ENCODE results near the gene CRAMP1. TPM values are rescaled to one million over a fixed set of nuclear protein-coding genes. Genes with fewer than 3 reads are reported as not detected.

The CRAMP1 gene
- total RNA-seq, 1 experiment from 2014 or later, result 22.9 TPM

DNA sequence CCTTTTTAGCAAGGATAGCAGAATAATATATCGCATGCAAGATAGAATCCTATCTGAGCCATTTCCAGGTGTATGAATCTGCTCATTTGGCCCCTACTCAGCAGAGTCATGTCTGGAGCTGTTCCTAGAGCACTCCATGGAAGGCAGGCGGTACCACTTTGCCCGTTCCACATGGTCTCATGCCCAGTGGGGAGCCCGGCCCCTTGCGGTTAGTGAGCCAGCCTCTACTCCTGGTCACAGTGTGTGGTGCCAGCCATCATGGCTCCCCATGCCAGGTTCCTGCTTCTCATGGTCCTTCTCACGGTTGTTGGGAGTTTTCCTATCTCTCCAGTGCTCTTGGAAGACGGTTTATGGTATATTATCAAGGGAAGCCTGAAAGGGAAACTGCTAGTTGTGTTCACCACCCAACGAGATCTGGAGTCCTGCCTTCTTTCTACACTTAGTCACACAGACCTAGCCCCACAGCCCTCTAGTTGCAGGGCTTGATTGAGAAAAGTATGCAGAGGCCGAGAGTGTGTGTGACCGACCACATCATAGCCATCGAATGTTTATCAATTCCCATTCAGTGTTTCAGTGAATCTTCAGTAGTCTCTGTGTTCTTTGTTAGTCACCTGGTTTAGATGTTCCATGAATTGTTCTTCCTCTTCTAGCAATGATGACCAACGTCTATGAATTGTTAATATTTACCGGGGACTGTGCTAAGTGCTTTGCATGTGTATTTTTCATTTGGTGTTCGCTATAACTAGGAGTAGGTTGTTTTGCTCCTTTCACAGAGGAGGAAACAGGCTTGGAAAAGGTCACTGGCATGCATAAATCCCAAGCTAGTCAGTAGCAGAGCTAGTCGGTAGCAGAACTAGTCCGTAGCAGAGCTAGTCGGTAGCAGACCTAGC lies 75.5 kb downstream of the CRAMP1 start:
- Histone ChIP-seq H3K27me3 (ENCODE audit: insufficient read depth, low read length) (no peaks in the 10 kb centered on the region), H2AFZ (ENCODE audit: low read depth, low read length, poor library complexity, severe bottlenecking) (no peak overlapping the region), H3K9me2 (ENCODE audit: insufficient read depth) (no peaks in the 10 kb centered on the region), H3K9ac (ENCODE audit: low read length) (peak overlapping the region; percentile 35), H3K4me3 (replicated peaks in 1 of 2; ENCODE audit: low read depth in 1 of 2, low read length in 2 of 2) (no peak overlapping the region), H3K9me3 (ENCODE audit: control insufficient read depth in 1 of 2, insufficient read depth in 1 of 2, low read depth in 1 of 2, low read length in 2 of 2) (no peaks in the 10 kb centered on the region), H3K36me3 (ENCODE audit: control insufficient read depth in 1 of 2, insufficient read depth in 2 of 2, low read length in 2 of 2) (peaks cover 23 to 65% of the 10 kb centered on the region in 2 experiments), H3K4me1 (ENCODE audit: control insufficient read depth in 1 of 2, insufficient read depth in 2 of 2, low read length in 2 of 2) (peaks cover 36 to 69% of the 10 kb centered on the region in 2 experiments), H3K27ac (ENCODE audit: low read depth, low read length) (0 out of 2 replicates have a peak overlapping the region, but pooled peaks have one; percentile 27), H4K20me1 (ENCODE audit: insufficient read depth) (peaks cover 5% of the 10 kb centered on the region; the same call in 1 of the 2 replicates), H3K79me2 (ENCODE audit: insufficient read depth, low read length) (peaks cover 100% of the 10 kb centered on the region), H3K4me2 (ENCODE audit: low read length) (peak overlapping the region; percentile 59)
- POLR2A ChIA-PET, result interaction anchor here (0.6 kb wide), 1 partner anchor 10 kb away, joined by 3 read pairs; the partner anchor contains the start of gene JPT2
- ATAC-seq, result no peak
- TF ChIP-seq, protein P1, sequence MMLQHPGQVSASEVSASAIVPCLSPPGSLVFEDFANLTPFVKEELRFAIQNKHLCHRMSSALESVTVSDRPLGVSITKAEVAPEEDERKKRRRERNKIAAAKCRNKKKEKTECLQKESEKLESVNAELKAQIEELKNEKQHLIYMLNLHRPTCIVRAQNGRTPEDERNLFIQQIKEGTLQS (IDR thresholded peaks at IDR 0.05), result no peak
- TF ChIP-seq EZH2 (IDR thresholded peaks at IDR 0.05) (no peak), YY1 (IDR thresholded peaks at IDR 0.05; ENCODE audit: extremely low read depth, insufficient replicate concordance, low read depth, low read length) (no peak), RAD21 (IDR thresholded peaks at IDR 0.05; ENCODE audit: low read depth) (no peak), EZH2phosphoT487 (IDR thresholded peaks at IDR 0.05; ENCODE audit: borderline replicate concordance) (no peak), TCF7L2 (IDR thresholded peaks at IDR 0.05; ENCODE audit: borderline replicate concordance, extremely low read depth, insufficient read depth, insufficient read length) (no peak), CEBPB (IDR thresholded peaks at IDR 0.05; ENCODE audit: low read depth) (no peak), JUND (IDR thresholded peaks at IDR 0.05) (no peak), ZNF274 (IDR thresholded peaks at IDR 0.05; ENCODE audit: low read depth, low read length) (no peak), CBX3 (IDR thresholded peaks at IDR 0.05; ENCODE audit: low read depth) (no peak)
- TF ChIP-seq, protein P2, sequence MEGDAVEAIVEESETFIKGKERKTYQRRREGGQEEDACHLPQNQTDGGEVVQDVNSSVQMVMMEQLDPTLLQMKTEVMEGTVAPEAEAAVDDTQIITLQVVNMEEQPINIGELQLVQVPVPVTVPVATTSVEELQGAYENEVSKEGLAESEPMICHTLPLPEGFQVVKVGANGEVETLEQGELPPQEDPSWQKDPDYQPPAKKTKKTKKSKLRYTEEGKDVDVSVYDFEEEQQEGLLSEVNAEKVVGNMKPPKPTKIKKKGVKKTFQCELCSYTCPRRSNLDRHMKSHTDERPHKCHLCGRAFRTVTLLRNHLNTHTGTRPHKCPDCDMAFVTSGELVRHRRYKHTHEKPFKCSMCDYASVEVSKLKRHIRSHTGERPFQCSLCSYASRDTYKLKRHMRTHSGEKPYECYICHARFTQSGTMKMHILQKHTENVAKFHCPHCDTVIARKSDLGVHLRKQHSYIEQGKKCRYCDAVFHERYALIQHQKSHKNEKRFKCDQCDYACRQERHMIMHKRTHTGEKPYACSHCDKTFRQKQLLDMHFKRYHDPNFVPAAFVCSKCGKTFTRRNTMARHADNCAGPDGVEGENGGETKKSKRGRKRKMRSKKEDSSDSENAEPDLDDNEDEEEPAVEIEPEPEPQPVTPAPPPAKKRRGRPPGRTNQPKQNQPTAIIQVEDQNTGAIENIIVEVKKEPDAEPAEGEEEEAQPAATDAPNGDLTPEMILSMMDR (IDR thresholded peaks at IDR 0.05 in 2 of 3, conservative IDR thresholded peaks at IDR 0.05 in 1 of 3; ENCODE audit: borderline replicate concordance in 1 of 3, insufficient read depth in 1 of 3, low read depth in 2 of 3, low read length in 2 of 3), result no peak
- no TSS peak for BruUV-seq (replicated peaks)
- RAD21 ChIA-PET (ENCODE audit: low non-redundant PET in 1 of 2, low total read pairs in 2 of 2, uncharacterized antibody in 2 of 2, unreplicated experiment in 2 of 2), result no interaction called here
- CTCF ChIA-PET, result interaction anchor here (1.3 kb wide), 1 partner anchor 18 kb away, joined by 5 read pairs; the partner anchor contains the start of gene MAPK8IP3
- DNase-seq (ENCODE audit: low read depth, low spot score), result no peak
- intact Hi-C loops (cut with micrococcal nuclease), result no loop called here
